ENCODE results near the gene NCAPD2.

The NCAPD2 gene

DNA sequence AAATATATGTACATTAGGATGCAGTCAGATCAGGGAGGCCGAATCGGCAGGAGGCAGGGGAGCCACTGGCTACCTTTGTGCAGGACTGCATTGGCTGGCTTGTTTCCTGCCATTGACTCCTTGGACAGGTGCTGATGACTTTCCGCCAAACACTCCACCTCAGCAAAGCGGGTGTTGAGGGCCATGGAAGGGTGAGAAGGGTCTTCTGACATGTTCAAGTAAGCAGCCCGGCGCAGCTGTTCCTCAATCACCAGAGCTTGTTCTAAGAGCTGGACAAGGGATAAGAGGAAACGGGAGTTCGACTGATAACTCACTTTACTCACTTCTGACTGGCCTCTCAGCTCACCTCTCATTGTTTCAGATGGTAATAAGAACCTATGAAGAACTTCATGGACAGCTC lies 79.1 kb downstream of the NCAPD2 start:
- WGBS (ENCODE audit: extremely low coverage, insufficient coverage, low lambda C conversion rate): no CpG with 5 or more reads among the region's 8 CpGs
- Histone ChIP-seq H3K4me3 (ENCODE audit: low read length) (no peak overlapping the region), H3K79me1 (ENCODE audit: low read length) (no peaks in the 10 kb centered on the region), H3K27me3 (ENCODE audit: insufficient read depth, low read length, poor library complexity) (no peaks in the 10 kb centered on the region), H4K8ac (ENCODE audit: low read depth, low read length) (no peak overlapping the region), H3K4ac (ENCODE audit: low read depth, low read length) (no peak overlapping the region), H3K56ac (ENCODE audit: low read length) (no peak overlapping the region), H3K27ac (ENCODE audit: low read depth, low read length) (no peak overlapping the region), H2BK120ac (ENCODE audit: low read depth, low read length) (no peak overlapping the region), H2AK5ac (ENCODE audit: low read length) (no peak overlapping the region), H4K5ac (ENCODE audit: low read length) (no peak overlapping the region), H3K9ac (ENCODE audit: low read length) (no peak overlapping the region), H2BK5ac (ENCODE audit: low read length) (no peak overlapping the region), H2BK15ac (replicated peaks; ENCODE audit: low read depth) (no peak overlapping the region), H3K36me3 (ENCODE audit: control insufficient read depth, insufficient read depth, low read length) (peaks cover 22% of the 10 kb centered on the region), H3K18ac (ENCODE audit: low read length) (no peak overlapping the region), H3K4me2 (ENCODE audit: low read length) (no peak overlapping the region), H3K4me1 (ENCODE audit: control insufficient read depth, low read depth, low read length) (no peaks in the 10 kb centered on the region), H3K23ac (ENCODE audit: low read length) (no peak overlapping the region), H3K79me2 (ENCODE audit: control insufficient read depth, insufficient read depth, low read length) (peaks cover under 1% of the 10 kb centered on the region)
- DNase-seq: no peak

DNA sequence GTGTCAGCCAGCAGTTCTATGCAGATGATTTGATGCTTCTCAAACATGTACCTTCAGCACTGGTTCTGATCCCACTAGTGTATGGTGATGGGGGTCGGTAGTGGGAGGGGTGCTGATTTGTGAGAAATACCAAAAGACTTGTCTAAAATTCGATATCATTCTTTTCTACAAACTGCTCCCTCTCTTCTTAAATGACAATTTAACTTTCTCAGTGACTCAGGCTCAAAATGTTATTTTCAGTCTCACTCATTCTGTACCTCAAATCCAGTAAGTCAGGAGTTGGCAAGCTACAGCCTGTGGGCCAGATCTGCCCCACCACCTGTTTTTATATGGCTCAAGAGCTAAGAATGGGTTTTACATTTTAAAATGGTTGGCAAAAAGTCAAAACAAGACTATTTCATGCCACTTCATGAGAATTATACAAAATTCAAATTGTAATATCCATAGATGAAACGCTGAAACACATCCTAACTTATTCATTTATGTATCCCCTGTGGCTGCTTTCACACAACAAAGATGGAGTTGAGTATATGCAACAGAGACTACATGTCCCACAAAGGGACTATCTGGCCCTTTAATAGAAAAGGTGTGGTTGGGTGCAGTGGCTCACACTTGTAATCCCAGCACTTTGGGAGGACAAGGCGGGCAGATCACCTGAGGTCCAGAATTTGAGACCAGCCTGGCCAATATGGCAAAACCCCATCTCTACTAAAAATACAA lies 80.8 kb downstream of the NCAPD2 start:
- peaks cover 29% of the 10 kb centered on the region for H3K36me3 ChIP-seq (ENCODE audit: control insufficient read depth, insufficient read depth, low read length)
- H3K79me1 ChIP-seq (ENCODE audit: low read length): no peaks in the 10 kb centered on the region
- H3K23ac ChIP-seq (ENCODE audit: low read length): no peak overlapping the region
- H3K18ac ChIP-seq (ENCODE audit: low read length): no peak overlapping the region
- H3K4ac ChIP-seq (ENCODE audit: low read depth, low read length): no peak overlapping the region
- no peak overlapping the region for H4K5ac ChIP-seq (ENCODE audit: low read length)
- H3K27me3 ChIP-seq (ENCODE audit: insufficient read depth, low read length, poor library complexity): no peaks in the 10 kb centered on the region
- H3K27ac ChIP-seq (ENCODE audit: low read depth, low read length): no peak overlapping the region
- H3K56ac ChIP-seq (ENCODE audit: low read length): no peak overlapping the region
- no peak overlapping the region for H2AK5ac ChIP-seq (ENCODE audit: low read length)
- no peak overlapping the region for H2BK15ac ChIP-seq (replicated peaks; ENCODE audit: low read depth)
- no peak overlapping the region for H2BK5ac ChIP-seq (ENCODE audit: low read length)
- no peak overlapping the region for H2BK120ac ChIP-seq (ENCODE audit: low read depth, low read length)
- no peak overlapping the region for H3K9ac ChIP-seq (ENCODE audit: low read length)
- H3K4me1 ChIP-seq (ENCODE audit: control insufficient read depth, low read depth, low read length): no peaks in the 10 kb centered on the region
- no peak overlapping the region for H3K4me3 ChIP-seq (ENCODE audit: low read length)
- DNase-seq: no peak
- H3K4me2 ChIP-seq (ENCODE audit: low read length): no peak overlapping the region
- no peaks in the 10 kb centered on the region for H3K79me2 ChIP-seq (ENCODE audit: control insufficient read depth, insufficient read depth, low read length)
- no CpG with 5 or more reads among the region's 4 CpGs for WGBS (ENCODE audit: extremely low coverage, insufficient coverage, low lambda C conversion rate)
- H4K8ac ChIP-seq (ENCODE audit: low read depth, low read length): no peak overlapping the region

DNA sequence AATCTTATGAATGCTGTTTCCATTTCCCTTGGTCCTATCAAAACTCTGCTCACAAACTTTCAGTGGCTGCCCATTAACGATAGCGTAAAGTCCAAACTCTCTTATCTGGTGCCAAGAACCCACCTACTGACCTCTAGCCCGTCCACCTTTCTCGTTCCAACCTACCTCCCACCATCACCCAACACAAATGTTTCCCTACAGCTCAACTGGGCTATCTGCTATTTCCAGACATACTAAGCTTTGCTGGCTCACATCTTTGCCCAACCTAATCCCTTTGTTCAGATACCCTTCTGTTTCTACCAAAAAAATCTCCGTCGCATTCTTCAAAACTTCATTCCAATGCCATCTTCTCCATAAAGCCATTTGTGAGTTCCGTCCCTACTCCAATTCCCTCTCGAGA lies 81.7 kb downstream of the NCAPD2 start:
- H3K4ac ChIP-seq (ENCODE audit: low read depth, low read length): no peak overlapping the region
- peaks cover 29% of the 10 kb centered on the region for H3K36me3 ChIP-seq (ENCODE audit: control insufficient read depth, insufficient read depth, low read length)

More for the DNA sequence above, 81.7 kb downstream of the NCAPD2 start:
- Histone ChIP-seq H3K23ac (ENCODE audit: low read length) (no peak overlapping the region), H3K18ac (ENCODE audit: low read length) (no peak overlapping the region), H2BK5ac (ENCODE audit: low read length) (no peak overlapping the region), H3K4me3 (ENCODE audit: low read length) (no peak overlapping the region), H2BK15ac (replicated peaks; ENCODE audit: low read depth) (no peak overlapping the region), H3K79me2 (ENCODE audit: control insufficient read depth, insufficient read depth, low read length) (no peaks in the 10 kb centered on the region), H3K56ac (ENCODE audit: low read length) (no peak overlapping the region), H3K79me1 (ENCODE audit: low read length) (no peaks in the 10 kb centered on the region), H3K9ac (ENCODE audit: low read length) (no peak overlapping the region), H3K4me2 (ENCODE audit: low read length) (no peak overlapping the region), H3K4me1 (ENCODE audit: control insufficient read depth, low read depth, low read length) (no peaks in the 10 kb centered on the region), H3K27me3 (ENCODE audit: insufficient read depth, low read length, poor library complexity) (no peaks in the 10 kb centered on the region), H4K5ac (ENCODE audit: low read length) (no peak overlapping the region), H3K27ac (ENCODE audit: low read depth, low read length) (no peak overlapping the region), H4K8ac (ENCODE audit: low read depth, low read length) (no peak overlapping the region), H2AK5ac (ENCODE audit: low read length) (no peak overlapping the region), H2BK120ac (ENCODE audit: low read depth, low read length) (no peak overlapping the region)
- WGBS (ENCODE audit: extremely low coverage, insufficient coverage, low lambda C conversion rate): 100% methylated on average over 6 of the region's 8 CpGs
- no peak for DNase-seq

Small RNA genes lying within 50 kb of the gene (small RNA-seq; reads per million reads assigned to genes)
- gene SCARNA11 (ENCODE audit: insufficient read depth): 51.6 reads per million, percentile 94 among the genes with 10 or more reads in this experiment

Measured in mesendoderm (in vitro differentiated cells).